Measurements from ENCODE around the gene TBC1D22B.

DNA sequence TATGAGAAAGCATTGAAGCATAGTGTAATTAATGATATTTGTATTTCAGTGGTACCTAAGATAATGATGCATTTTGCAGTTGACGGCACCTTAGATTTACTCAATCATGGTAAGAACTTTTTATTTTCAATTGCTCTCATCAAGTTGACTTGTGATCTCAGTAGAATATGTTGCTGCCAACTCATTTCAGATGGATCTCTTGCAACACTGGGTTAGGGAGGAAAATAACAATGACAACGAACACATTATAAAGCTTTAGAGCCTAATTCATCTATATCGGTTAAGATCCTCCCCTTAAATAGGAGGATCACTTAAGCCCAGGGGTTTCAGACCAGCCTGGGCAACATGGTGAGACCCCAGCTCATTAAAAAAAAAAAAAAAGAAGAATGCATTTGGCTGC lies 18.0 kb upstream of the TBC1D22B start:
- TF ChIP-seq CTCF (IDR thresholded peaks at IDR 0.05) (no peak), POLR2AphosphoS5 (IDR thresholded peaks at IDR 0.05) (no peak), POLR2A (IDR thresholded peaks at IDR 0.05) (no peak)
